HG03469 (cell line): Measurements from ENCODE around the gene SLC9A8.

Experiments
- ATAC-seq: cut with Tn5 transposase; IDR thresholded peaks from one replicate; pipeline ENCODE4 v1.9.1; 2021; ENCODE audit warnings: mild to moderate bottlenecking, moderate library complexity, moderate number of reproducible peaks; ENCODE audit not compliant: unreplicated experiment

SLC9A8 gene

GRCh38 chr20:49811825-49812506 is 662 bp upstream of the SLC9A8 start:
- no peak for ATAC-seq

GRCh38 chr20:49813305-49813974 is 812 bp downstream of the SLC9A8 start:
- no peak for ATAC-seq

- ATAC-seq: no peak
Observed at GRCh38 chr20:49814057-49814694, 1.5 kb downstream of the SLC9A8 start.

GRCh38 chr20:49818816-49819215 is 6.2 kb downstream of the SLC9A8 start:
- ATAC-seq: no peak

- no peak for ATAC-seq
Observed at GRCh38 chr20:49819702-49820101, 7.1 kb downstream of the SLC9A8 start.

GRCh38 chr20:49821381-49821780 is 8.8 kb downstream of the SLC9A8 start:
- no peak for ATAC-seq

GRCh38 chr20:49821870-49822331 is 9.3 kb downstream of the SLC9A8 start:
- ATAC-seq: no peak

- no peak for ATAC-seq
Observed at GRCh38 chr20:49823152-49823847, 10.7 kb downstream of the SLC9A8 start.

- no peak for ATAC-seq
Observed at GRCh38 chr20:49824206-49824605, 11.6 kb downstream of the SLC9A8 start.

GRCh38 chr20:49825521-49826033 is 12.9 kb downstream of the SLC9A8 start:
- ATAC-seq: no peak

GRCh38 chr20:49831022-49831769 is 18.6 kb downstream of the SLC9A8 start:
- no peak for ATAC-seq

- ATAC-seq: no peak
Observed at GRCh38 chr20:49831770-49832631, 19.4 kb downstream of the SLC9A8 start.

- no peak for ATAC-seq
Observed at GRCh38 chr20:49832632-49833327, 20.2 kb downstream of the SLC9A8 start.

- no peak for ATAC-seq
Observed at GRCh38 chr20:49833483-49833882, 20.9 kb downstream of the SLC9A8 start.

GRCh38 chr20:49835031-49835430 is 22.4 kb downstream of the SLC9A8 start:
- ATAC-seq: no peak

- no peak for ATAC-seq
Observed at GRCh38 chr20:49838546-49838945, 25.9 kb downstream of the SLC9A8 start.

- no peak for ATAC-seq
Observed at GRCh38 chr20:49843139-49843538, 30.5 kb downstream of the SLC9A8 start.

- no peak for ATAC-seq
Observed at GRCh38 chr20:49843770-49844380, 31.2 kb downstream of the SLC9A8 start.
